IMR-90 (cell line): Measurements from ENCODE around the gene ADAMTS12. TPM values are rescaled to one million over a fixed set of nuclear protein-coding genes. Genes with fewer than 3 reads are reported as not detected.

ENCODE experiments used
- ATAC-seq: fragments of 200-7000 bp; cut with Tn5 transposase; 2 replicates; pipeline ENCODE4 v1.9.1; 2020; ENCODE audit warnings: low read depth, mild to moderate bottlenecking, moderate library complexity
- BruUV-seq: library from RNA; stranded (reverse); fragments of 400-500 nt; replicated peaks from 2 replicates; lab custom pipeline; 2021; lab: Mats Ljungman, UMichigan
- CTCF ChIA-PET: fragments of 300-600 bp; formaldehyde crosslinking; extraction: SDS; loops from one replicate; lab custom pipeline; 2021; ENCODE audit warnings: antibody characterized with exemption; lab: Yijun Ruan, JAX
- POLR2A ChIA-PET: fragments of 300-600 bp; sonication (Branson Sonifier 250); formaldehyde crosslinking; loops from one replicate; lab custom pipeline; 2022; ENCODE audit warnings: antibody characterized with exemption; ENCODE audit not compliant: unreplicated experiment; lab: Charles Lee
- DNase-seq: peaks from one replicate; pipeline ENCODE4 v3.0.0; 2013
- H2AFZ ChIP-seq: replicated peaks from 2 replicates; pipeline ENCODE3; 2013; ENCODE audit warnings: low read length, mild to moderate bottlenecking; ENCODE audit not compliant: poor library complexity
- H2AK5ac ChIP-seq: 2 replicates; pipeline ENCODE4 v1.6.1; 2013; ENCODE audit warnings: low read depth, low read length, inconsistent platforms
- H2AK9ac ChIP-seq: replicated peaks from 2 replicates; pipeline ENCODE3; 2013; ENCODE audit warnings: mild to moderate bottlenecking, low read depth, low read length, moderate library complexity; ENCODE audit not compliant: poor library complexity
- H2BK120ac ChIP-seq: 2 replicates; pipeline ENCODE4 v1.6.1; 2013; ENCODE audit warnings: low read depth, low read length, inconsistent platforms
- H2BK15ac ChIP-seq: 3 replicates; pipeline ENCODE4 v1.6.1; 2013; ENCODE audit warnings: low read depth, low read length, inconsistent platforms
- H2BK20ac ChIP-seq: 2 replicates; pipeline ENCODE4 v1.6.1; 2013; ENCODE audit warnings: low read depth, mild to moderate bottlenecking, inconsistent platforms, low read length, moderate library complexity
- H2BK5ac ChIP-seq: 2 replicates; pipeline ENCODE4 v1.6.1; 2013; ENCODE audit warnings: mild to moderate bottlenecking, low read depth, low read length, inconsistent platforms; ENCODE audit not compliant: poor library complexity, severe bottlenecking
- H3K14ac ChIP-seq: replicated peaks from 2 replicates; pipeline ENCODE4 v1.6.1; 2013; ENCODE audit warnings: low read depth, low read length, inconsistent platforms
- H3K18ac ChIP-seq: 2 replicates; pipeline ENCODE4 v1.6.1; 2013; ENCODE audit warnings: low read depth, low read length, control low read depth
- H3K23ac ChIP-seq: 2 replicates; pipeline ENCODE4 v1.6.1; 2013; ENCODE audit warnings: low read depth, low read length, inconsistent platforms
- H3K27ac ChIP-seq: 2 replicates; pipeline ENCODE4 v1.5.1; 2013; ENCODE audit warnings: mild to moderate bottlenecking, control low read depth, low read length; ENCODE audit not compliant: insufficient read depth
- H3K27me3 ChIP-seq: 2 replicates; pipeline ENCODE4 v1.6.1; 2013; ENCODE audit warnings: low read length; ENCODE audit not compliant: control insufficient read depth, insufficient read depth
- H3K36me3 ChIP-seq: 2 replicates; pipeline ENCODE4 v1.6.1; 2013; ENCODE audit warnings: low read length, mixed read lengths; ENCODE audit not compliant: control insufficient read depth, insufficient read depth
- H3K4ac ChIP-seq: 2 replicates; pipeline ENCODE4 v1.6.1; 2013; ENCODE audit warnings: low read depth, low read length, inconsistent platforms
- H3K4me1 ChIP-seq: 2 replicates; pipeline ENCODE4 v1.6.1; 2013; ENCODE audit warnings: low read length, mixed read lengths; ENCODE audit not compliant: control insufficient read depth, insufficient read depth
- H3K4me2 ChIP-seq: 2 replicates; pipeline ENCODE4 v1.6.1; 2013; ENCODE audit warnings: low read depth, mild to moderate bottlenecking, control low read depth, low read length, moderate library complexity
- H3K4me3 ChIP-seq: 2 replicates; pipeline ENCODE4 v1.5.1; 2013; ENCODE audit warnings: low read depth, mild to moderate bottlenecking, control low read depth, low read length, moderate library complexity; ENCODE audit not compliant: insufficient read depth
- H3K56ac ChIP-seq: 2 replicates; pipeline ENCODE4 v1.6.1; 2013; ENCODE audit warnings: low read length, inconsistent platforms; ENCODE audit not compliant: insufficient read depth; ENCODE audit errors: extremely low read depth
- H3K79me1 ChIP-seq, 2 experiments: 2 replicates each; pipeline ENCODE4 v1.6.1; 2013; ENCODE audit warnings: low read length in 2 of 2, inconsistent platforms in 1 of 2, low read depth in 1 of 2
- H3K9ac ChIP-seq: 2 replicates; pipeline ENCODE4 v1.6.1; 2013; ENCODE audit warnings: low read depth, low read length, control low read depth
- H3K9me1 ChIP-seq: 2 replicates; pipeline ENCODE4 v1.6.1; 2013; ENCODE audit warnings: low read length, inconsistent platforms; ENCODE audit not compliant: insufficient read depth
- H3K9me3 ChIP-seq: 2 replicates; pipeline ENCODE4 v1.6.1; 2013; ENCODE audit warnings: low read length; ENCODE audit not compliant: control insufficient read depth, insufficient read depth
- H4K20me1 ChIP-seq: 2 replicates; pipeline ENCODE4 v1.6.1; 2013; ENCODE audit warnings: low read length, inconsistent platforms; ENCODE audit not compliant: insufficient read depth
- H4K5ac ChIP-seq: 2 replicates; pipeline ENCODE4 v1.6.1; 2013; ENCODE audit warnings: mild to moderate bottlenecking, low read depth, low read length, control low read depth
- H4K8ac ChIP-seq, 2 experiments: 2 replicates each; pipeline ENCODE4 v1.6.1; 2013; ENCODE audit warnings: low read depth in 2 of 2, low read length in 2 of 2, control low read depth in 1 of 2, inconsistent platforms in 1 of 2
- H4K91ac ChIP-seq: 2 replicates; pipeline ENCODE4 v1.6.1; 2013; ENCODE audit warnings: low read depth, low read length, inconsistent platforms; ENCODE audit not compliant: insufficient read depth
- CEBPB ChIP-seq: IDR thresholded peaks from 2 replicates; pipeline ENCODE4 v1.6.1; 2012; ENCODE audit warnings: low read depth, low read length, improper control_type of control experiment
- NFE2L2 ChIP-seq: fragments of 150-350 bp; IDR thresholded peaks from 2 replicates; pipeline ENCODE4 v1.6.1; 2016; ENCODE audit warnings: low read depth, mild to moderate bottlenecking, low read length
- SMC3 ChIP-seq: fragments of 150-350 bp; IDR thresholded peaks from 2 replicates; pipeline ENCODE4 v1.6.1; 2016; ENCODE audit warnings: low read depth, mild to moderate bottlenecking, antibody characterized with exemption, low read length, moderate library complexity
- USF2 ChIP-seq: fragments of 150-350 bp; IDR thresholded peaks from 2 replicates; pipeline ENCODE4 v1.6.1; 2017; ENCODE audit warnings: mild to moderate bottlenecking, antibody characterized with exemption, low read length, low read depth
- WGBS, 2 experiments: methylation state at CpG; one replicate each; pipeline versions ENCODE4 v1.1.5 to v1.1.7; 2013; ENCODE audit warnings: missing lambda C conversion rate in 2 of 2; ENCODE audit not compliant: insufficient read length in 1 of 2; ENCODE audit errors: extremely low coverage in 2 of 2; 5-methylcytosine and 5-hydroxymethylcytosine counted together
- dilution Hi-C: fragments of 300-500 bp; cut with HindIII; formaldehyde crosslinking; loops from one replicate; pipeline ENCODE4 v1.14.3; 2018; ENCODE audit warnings: low sequenced_read_pairs; ENCODE audit not compliant: unreplicated experiment
- in situ Hi-C: fragments of 300-500 bp; cut with MboI; formaldehyde crosslinking; loops from 3 replicates; pipeline ENCODE4 v1.14.3; 2019; ENCODE audit warnings: low sequenced_read_pairs, inconsistent platforms, mixed read lengths
- intact Hi-C: fragments of 100-400 bp; cut with micrococcal nuclease; formaldehyde crosslinking; loops from 2 replicates; pipeline ENCODE4 v1.10.0; 2022
- polyA plus RNA-seq, 3 experiments: library from polyadenylated mRNA; depleted of rRNA; stranded (reverse); fragments of >200 nt; gene quantifications; 2 replicates each; pipeline ENCODE4 v1.2.3, GENCODE V29; 2012; ENCODE audit warnings: low replicate concordance in 1 of 3
- total RNA-seq: library from RNA; depleted of rRNA; stranded (reverse); fragments of >200 nt; gene quantifications from 2 replicates; pipeline ENCODE4 v1.2.3, GENCODE V29; 2012

Gene ADAMTS12
- total and polyA plus RNA-seq, 2 of the 4 experiments (the other 2 are of a cell fraction), result 27.3 to 51.3 TPM

- Histone ChIP-seq H3K18ac (no peak overlapping the region), H3K36me3 (no peaks in the 10 kb centered on the region), H2AFZ (no peak overlapping the region), H3K9ac (no peak overlapping the region), H2BK20ac (no peak overlapping the region), H3K14ac (no peak overlapping the region), H3K9me1 (0 out of 2 replicates have a peak, but pooled peaks cover 3% of the 10 kb centered on the region), H3K23ac (no peak overlapping the region), H2BK15ac (no peak overlapping the region), H4K8ac (no peak overlapping the region), H3K27ac (no peak overlapping the region), H3K56ac (no peak overlapping the region), H2AK5ac (no peak overlapping the region), H4K5ac (no peak overlapping the region), H2BK120ac (no peak overlapping the region), H3K9me3 (no peaks in the 10 kb centered on the region; the same call in 1 of the 2 replicates), H3K4me2 (no peak overlapping the region), H3K27me3 (no peaks in the 10 kb centered on the region), H3K4me3 (no peak overlapping the region), H4K91ac (no peak overlapping the region), H3K4ac (no peak overlapping the region), H3K4me1 (peaks cover 3% of the 10 kb centered on the region; the same call in 1 of the 2 replicates), H3K79me1 (peaks cover 0 to 8% of the 10 kb centered on the region in 2 experiments; a peak in 2 of 4 replicates), H4K20me1 (no peaks in the 10 kb centered on the region), H2AK9ac (no peak overlapping the region), H2BK5ac (no peak overlapping the region)
- TF ChIP-seq NFE2L2 (no peak), SMC3 (no peak), USF2 (no peak), CEBPB (no peak)
- dilution Hi-C loops (no loop called here), intact Hi-C loops (no loop called here), in situ Hi-C loops (no loop called here)
- BruUV-seq, result no TSS peak
- WGBS, 2 experiments, result 100% methylated on average over 1 of the region's 3 CpGs; no CpG with 5 or more reads in 1 of the 2 experiments
- ChIA-PET CTCF (interaction anchor here (1.1 kb wide), 1 partner anchor 28 kb away, joined by 3 read pairs; no protein-coding TSS in a partner anchor), POLR2A (no interaction called here)
- ATAC-seq (no peak), DNase-seq (no peak)
Observed at GRCh38 chr5:33688066-33688465, 203.7 kb downstream of the ADAMTS12 start.
